Activated CD8-positive, alpha-beta T cell treated with anti-CD3 and anti-CD28 coated beads, Interleukin-2, amount 10 ng/mL, durations not matched to agents 7 days and 5 days (primary cell): ENCODE results near the gene SNTG2. TPM values are rescaled to one million over a fixed set of nuclear protein-coding genes. Genes with fewer than 3 reads are reported as not detected.

Experiments
- ATAC-seq: fragments of 150-1000 bp; cut with Tn5 transposase; one replicate; pipeline ENCODE4 v1.10.0; 2021; ENCODE audit warnings: moderate library complexity
- CTCF ChIA-PET: fragments of 350-600 bp; sonication (Branson Sonifier 250); formaldehyde crosslinking; loops from one replicate; lab custom pipeline; 2021; ENCODE audit warnings: antibody characterized with exemption; lab: Charles Lee
- POLR2A ChIA-PET: fragments of 350-600 bp; sonication (Branson Sonifier 250); formaldehyde crosslinking; loops from one replicate; lab custom pipeline; 2021; ENCODE audit warnings: antibody characterized with exemption; lab: Charles Lee
- DNase-seq: peaks from one replicate; pipeline ENCODE4 v3.0.0-alpha.2; 2020
- H3K27ac Mint-ChIP-seq: one replicate; pipeline ENCODE4 v1.8.0; 2021; ENCODE audit warnings: mild to moderate bottlenecking, mixed read lengths
- H3K27me3 Mint-ChIP-seq: one replicate; pipeline ENCODE4 v1.8.0; 2021; ENCODE audit warnings: low read depth, mixed read lengths
- H3K36me3 Mint-ChIP-seq: one replicate; pipeline ENCODE4 v1.8.0; 2021; ENCODE audit warnings: low read depth, mixed read lengths
- H3K4me1 Mint-ChIP-seq: one replicate; pipeline ENCODE4 v1.8.0; 2021; ENCODE audit warnings: low read depth, mixed read lengths
- H3K4me3 Mint-ChIP-seq: one replicate; pipeline ENCODE4 v1.8.0; 2021; ENCODE audit warnings: mild to moderate bottlenecking, mixed read lengths
- H3K9me3 Mint-ChIP-seq: one replicate; pipeline ENCODE4 v1.8.0; 2022; ENCODE audit warnings: mixed read lengths; ENCODE audit not compliant: insufficient read depth
- total RNA-seq, 2 experiments: library from RNA; stranded (reverse); gene quantifications; one replicate each; pipeline ENCODE4 v1.2.3, GENCODE V29; 2021

Gene SNTG2
- total RNA-seq, 2 experiments from 2014 or later = 1.6 to 2.5 TPM

DNA sequence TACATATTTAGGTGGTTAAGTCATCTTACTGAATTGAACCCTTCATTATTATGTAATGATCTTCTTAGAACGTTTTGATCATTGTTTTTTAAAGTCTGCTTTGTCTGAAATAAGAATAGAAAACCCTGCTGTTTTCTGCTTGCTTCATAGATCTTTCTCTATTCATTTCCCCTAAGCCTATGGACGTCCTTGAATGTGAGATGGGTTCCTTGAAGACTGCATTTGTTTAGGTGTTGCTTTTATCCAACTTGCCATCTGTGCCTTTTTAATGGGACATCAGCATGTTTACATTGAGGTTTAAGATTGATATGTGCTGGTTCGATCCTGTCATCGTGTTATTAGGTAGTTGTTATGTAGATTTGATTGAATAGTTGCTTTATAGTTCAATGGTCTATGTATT is 95.4 kb downstream of the SNTG2 start:
- no peak for ATAC-seq
- peaks cover 7% of the 10 kb centered on the region for H3K27me3 Mint-ChIP-seq
- H3K27ac Mint-ChIP-seq = no peak overlapping the region
- ChIA-PET CTCF (no interaction called here), POLR2A (no interaction called here)
- peaks cover 3% of the 10 kb centered on the region for H3K36me3 Mint-ChIP-seq
- H3K4me1 Mint-ChIP-seq = peaks cover 12% of the 10 kb centered on the region
- H3K4me3 Mint-ChIP-seq = no peak overlapping the region
- DNase-seq = no peak
- H3K9me3 Mint-ChIP-seq = peaks cover 10% of the 10 kb centered on the region

DNA sequence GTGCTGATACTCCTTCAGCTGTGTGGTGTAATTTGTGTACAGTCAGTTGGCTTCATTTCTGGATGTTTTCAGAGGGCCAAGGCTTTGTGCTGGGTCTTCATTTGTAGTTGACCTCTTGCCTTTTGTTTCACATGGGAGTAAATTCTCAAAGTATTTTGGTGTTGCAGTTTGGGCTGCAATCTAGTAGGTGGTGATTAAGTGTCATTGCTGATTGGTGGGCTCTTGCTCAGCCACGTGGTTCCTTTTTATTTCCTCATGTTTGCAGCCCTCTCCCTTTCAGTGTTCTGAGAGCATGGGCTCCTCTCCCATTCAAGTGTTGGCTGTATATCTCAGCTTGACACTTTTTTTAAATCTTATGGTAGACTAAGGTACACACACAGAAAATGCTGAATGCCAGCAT is 96.8 kb downstream of the SNTG2 start:
- peaks cover 3% of the 10 kb centered on the region for H3K36me3 Mint-ChIP-seq
- POLR2A ChIA-PET = no interaction called here
- peaks cover 10% of the 10 kb centered on the region for H3K9me3 Mint-ChIP-seq
- H3K4me1 Mint-ChIP-seq = peaks cover 13% of the 10 kb centered on the region
- ATAC-seq (no peak), DNase-seq (no peak)
- peaks cover 6% of the 10 kb centered on the region for H3K27me3 Mint-ChIP-seq
- CTCF ChIA-PET = no interaction called here
- no peak overlapping the region for H3K4me3 Mint-ChIP-seq
- H3K27ac Mint-ChIP-seq = no peak overlapping the region

DNA sequence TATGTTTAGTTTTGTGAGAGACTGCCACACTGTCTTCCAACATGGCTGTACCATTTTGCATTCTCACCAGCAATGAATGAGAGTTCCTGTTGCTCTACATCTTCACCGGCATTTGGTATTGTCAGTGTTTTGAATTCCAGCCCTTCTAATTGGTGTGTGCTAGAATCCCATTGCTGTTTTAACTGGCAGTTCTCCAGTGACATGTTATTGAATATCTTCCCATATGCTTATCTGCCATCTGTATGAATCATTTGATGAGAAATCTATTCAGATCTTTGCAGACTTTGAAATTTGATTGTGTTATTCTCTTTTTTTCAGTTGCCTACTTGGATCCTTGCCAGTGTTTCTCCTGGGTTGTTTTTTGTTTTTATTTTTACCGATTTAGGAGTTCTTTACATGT is 99.0 kb downstream of the SNTG2 start:
- ChIA-PET POLR2A (no interaction called here), CTCF (interaction anchor here (0.9 kb wide), 1 partner anchor 17 kb away, joined by 4 read pairs; no protein-coding TSS in a partner anchor)
- ATAC-seq (no peak), DNase-seq (no peak)
- Mint-ChIP-seq H3K36me3 (peaks cover 3% of the 10 kb centered on the region), H3K4me1 (peaks cover 13% of the 10 kb centered on the region), H3K9me3 (peaks cover 5% of the 10 kb centered on the region), H3K27ac (no peak overlapping the region), H3K4me3 (no peak overlapping the region), H3K27me3 (peaks cover 8% of the 10 kb centered on the region)

DNA sequence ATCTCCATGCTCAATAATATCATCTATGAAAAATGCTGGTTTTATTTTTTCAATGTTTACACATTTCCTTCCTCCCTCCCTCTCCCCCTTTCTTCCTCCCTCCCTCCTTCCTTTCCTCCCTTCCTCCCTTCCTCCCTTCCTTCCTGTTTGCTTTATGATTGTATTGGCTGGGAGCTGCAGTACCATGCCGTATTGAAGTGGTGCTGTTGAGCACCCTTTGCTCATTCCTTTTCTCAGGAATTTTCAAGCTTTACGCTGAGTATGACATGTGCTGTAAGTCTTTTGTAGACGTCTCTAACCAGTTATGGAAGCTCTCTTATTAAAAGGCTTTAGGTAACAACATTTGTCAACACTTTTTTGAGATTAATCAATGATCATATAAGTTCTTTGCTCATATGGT is 100.4 kb downstream of the SNTG2 start:
- ATAC-seq = no peak
- ChIA-PET CTCF (no interaction called here), POLR2A (no interaction called here)
- H3K27me3 Mint-ChIP-seq = peaks cover 8% of the 10 kb centered on the region
- no peak overlapping the region for H3K27ac Mint-ChIP-seq
- DNase-seq = no peak
- peaks cover 2% of the 10 kb centered on the region for H3K36me3 Mint-ChIP-seq
- H3K4me3 Mint-ChIP-seq = no peak overlapping the region
- peaks cover 2% of the 10 kb centered on the region for H3K4me1 Mint-ChIP-seq
- H3K9me3 Mint-ChIP-seq = peaks cover 5% of the 10 kb centered on the region

GRCh38 chr2:1052771-1053191 is 102.1 kb downstream of the SNTG2 start:
- CTCF ChIA-PET = no interaction called here
- peaks cover 2% of the 10 kb centered on the region for H3K4me1 Mint-ChIP-seq
- H3K27ac Mint-ChIP-seq = no peak overlapping the region
- DNase-seq = no peak
- H3K36me3 Mint-ChIP-seq = no peaks in the 10 kb centered on the region
- no peak overlapping the region for H3K4me3 Mint-ChIP-seq
- POLR2A ChIA-PET = no interaction called here
- ATAC-seq = no peak
- H3K27me3 Mint-ChIP-seq = peaks cover 5% of the 10 kb centered on the region
- peaks cover 5% of the 10 kb centered on the region for H3K9me3 Mint-ChIP-seq

- ATAC-seq (no peak), DNase-seq (no peak)
- H3K36me3 Mint-ChIP-seq = no peaks in the 10 kb centered on the region
- POLR2A ChIA-PET = no interaction called here
- H3K4me1 Mint-ChIP-seq = peaks cover 2% of the 10 kb centered on the region
- peaks cover 5% of the 10 kb centered on the region for H3K9me3 Mint-ChIP-seq
- CTCF ChIA-PET = no interaction called here
- no peak overlapping the region for H3K27ac Mint-ChIP-seq
- H3K27me3 Mint-ChIP-seq = peaks cover 5% of the 10 kb centered on the region
- no peak overlapping the region for H3K4me3 Mint-ChIP-seq
Measured at GRCh38 chr2:1053786-1054185, 103.1 kb downstream of the SNTG2 start.

GRCh38 chr2:1054399-1054798 is 103.8 kb downstream of the SNTG2 start:
- Mint-ChIP-seq H3K27me3 (peaks cover 2% of the 10 kb centered on the region), H3K4me1 (peaks cover 2% of the 10 kb centered on the region), H3K4me3 (no peak overlapping the region), H3K9me3 (peaks cover 5% of the 10 kb centered on the region), H3K36me3 (no peaks in the 10 kb centered on the region), H3K27ac (no peak overlapping the region)
- DNase-seq (no peak), ATAC-seq (no peak)
- ChIA-PET CTCF (no interaction called here), POLR2A (no interaction called here)

DNA sequence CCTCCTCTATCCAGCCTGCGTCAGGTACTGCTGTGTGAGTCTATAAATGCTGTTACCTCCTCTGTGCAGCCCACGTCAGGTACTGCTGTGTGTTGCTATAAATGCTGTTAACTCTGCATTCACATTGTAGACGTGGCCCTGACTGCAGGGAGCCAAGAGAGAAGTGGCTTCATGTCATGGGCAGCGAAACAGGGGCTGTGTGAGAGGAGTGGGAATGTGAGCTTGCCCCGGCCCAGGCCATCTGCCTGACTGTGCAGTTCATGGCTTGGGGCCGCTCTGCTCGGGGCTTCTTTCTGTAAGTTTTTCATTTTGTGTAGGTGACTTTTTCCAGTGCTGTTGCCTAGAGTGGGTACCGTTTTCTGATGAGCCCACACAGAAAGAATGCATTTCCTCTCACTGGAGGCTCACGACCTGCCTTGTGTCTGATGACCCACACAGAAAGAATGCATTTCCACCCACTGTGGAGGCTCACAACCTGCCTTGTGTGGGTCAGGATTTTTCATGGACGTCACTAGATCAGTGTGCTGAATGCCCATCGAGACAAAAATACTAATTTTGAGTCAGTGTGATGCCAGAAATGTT is 104.5 kb downstream of the SNTG2 start:
- DNase-seq (no peak), ATAC-seq (no peak)
- Mint-ChIP-seq H3K27ac (no peak overlapping the region), H3K4me1 (peaks cover 2% of the 10 kb centered on the region), H3K4me3 (no peak overlapping the region), H3K36me3 (no peaks in the 10 kb centered on the region), H3K9me3 (peaks cover under 1% of the 10 kb centered on the region), H3K27me3 (peaks cover 2% of the 10 kb centered on the region)
- ChIA-PET POLR2A (no interaction called here), CTCF (no interaction called here)

- H3K27ac Mint-ChIP-seq = no peak overlapping the region
- H3K4me3 Mint-ChIP-seq = no peak overlapping the region
- CTCF ChIA-PET = no interaction called here
Measured at GRCh38 chr2:1060372-1060771, 109.7 kb downstream of the SNTG2 start.

GRCh38 chr2:1060987-1061386 is 110.3 kb downstream of the SNTG2 start:
- CTCF ChIA-PET = no interaction called here

More at GRCh38 chr2:1060372-1060771, 109.7 kb downstream of the SNTG2 start:
- Mint-ChIP-seq H3K4me1 (no peaks in the 10 kb centered on the region), H3K27me3 (peaks cover 4% of the 10 kb centered on the region), H3K9me3 (no peaks in the 10 kb centered on the region), H3K36me3 (no peaks in the 10 kb centered on the region)
- ATAC-seq (no peak), DNase-seq (no peak)
- POLR2A ChIA-PET = no interaction called here

DNA sequence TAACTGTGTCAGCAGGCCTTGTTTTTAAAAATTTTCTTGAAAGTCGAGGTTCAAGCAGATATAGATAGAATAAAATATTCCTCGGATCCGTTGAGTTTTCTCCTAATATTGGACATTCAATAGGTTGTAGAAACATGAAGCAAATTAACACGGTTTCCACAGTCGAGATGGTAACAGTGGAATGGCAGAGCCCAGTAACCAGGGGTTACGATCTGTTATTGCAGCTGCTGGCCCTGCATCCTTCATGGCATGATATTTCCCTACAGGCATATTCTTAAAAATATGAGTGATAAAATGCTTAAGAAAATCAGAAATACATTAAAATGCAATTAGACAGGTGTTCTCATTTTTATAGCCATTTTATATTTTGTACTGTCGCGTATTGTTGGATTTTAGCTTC is 117.6 kb downstream of the SNTG2 start:
- Mint-ChIP-seq H3K27ac (no peak overlapping the region), H3K9me3 (peaks cover 4% of the 10 kb centered on the region), H3K36me3 (no peaks in the 10 kb centered on the region), H3K4me1 (no peaks in the 10 kb centered on the region), H3K4me3 (no peak overlapping the region), H3K27me3 (no peaks in the 10 kb centered on the region)
- POLR2A ChIA-PET = no interaction called here
- CTCF ChIA-PET = no interaction called here
- ATAC-seq (no peak), DNase-seq (no peak)

More at GRCh38 chr2:1060987-1061386, 110.3 kb downstream of the SNTG2 start:
- no peaks in the 10 kb centered on the region for H3K4me1 Mint-ChIP-seq
- ATAC-seq = no peak
- DNase-seq = no peak
- no peaks in the 10 kb centered on the region for H3K36me3 Mint-ChIP-seq
- H3K9me3 Mint-ChIP-seq = no peaks in the 10 kb centered on the region
- POLR2A ChIA-PET = no interaction called here
- H3K27ac Mint-ChIP-seq = no peak overlapping the region
- H3K4me3 Mint-ChIP-seq = no peak overlapping the region
- peaks cover 4% of the 10 kb centered on the region for H3K27me3 Mint-ChIP-seq

- Mint-ChIP-seq H3K36me3 (no peaks in the 10 kb centered on the region), H3K4me3 (no peak overlapping the region), H3K4me1 (no peaks in the 10 kb centered on the region), H3K9me3 (peaks cover 4% of the 10 kb centered on the region), H3K27ac (no peak overlapping the region), H3K27me3 (no peaks in the 10 kb centered on the region)
- DNase-seq (no peak), ATAC-seq (no peak)
- POLR2A ChIA-PET = no interaction called here
- CTCF ChIA-PET = no interaction called here
Measured at GRCh38 chr2:1068822-1069221, 118.2 kb downstream of the SNTG2 start.

DNA sequence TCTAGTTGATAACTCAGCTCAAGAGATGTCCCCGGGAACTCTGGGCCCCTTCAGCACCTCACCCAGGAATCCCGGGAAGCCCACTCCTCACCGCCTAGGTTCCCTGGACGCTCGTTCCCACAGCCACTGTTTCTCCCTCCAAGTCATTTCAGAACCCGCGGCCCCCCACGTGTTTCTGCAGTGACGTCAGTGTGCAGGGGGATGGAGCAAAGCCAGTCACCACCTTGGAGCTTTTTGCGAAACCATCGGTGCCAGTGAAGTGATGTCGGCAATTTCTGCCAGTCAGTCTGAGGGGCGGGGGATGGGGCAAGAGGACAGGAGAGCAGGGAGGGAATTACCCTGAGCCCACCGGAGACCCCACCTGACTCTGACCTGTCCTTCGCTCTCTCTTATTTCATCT is 119.2 kb downstream of the SNTG2 start:
- Mint-ChIP-seq H3K4me1 (no peaks in the 10 kb centered on the region), H3K27ac (no peak overlapping the region), H3K27me3 (no peaks in the 10 kb centered on the region), H3K4me3 (no peak overlapping the region), H3K36me3 (no peaks in the 10 kb centered on the region), H3K9me3 (peaks cover 4% of the 10 kb centered on the region)
- ChIA-PET CTCF (no interaction called here), POLR2A (no interaction called here)
- no peak for ATAC-seq
- DNase-seq = no peak
